Neural cell (in vitro differentiated cells): ENCODE results near the gene NRG2. TPM values are rescaled to one million over a fixed set of nuclear protein-coding genes. Genes with fewer than 3 reads are reported as not detected.

Source experiments
- H2AFZ ChIP-seq: fragments of 200-600, 300-800 bp; sonication (generic), shearing (Covaris generic); 2 replicates; pipeline ENCODE4 v1.6.0; 2014; ENCODE audit warnings: low read depth, mild to moderate bottlenecking, antibody characterized with exemption, low read length, moderate library complexity
- H3F3A ChIP-seq: fragments of 200-600 bp; shearing (Covaris generic); 2 replicates; pipeline ENCODE4 v1.6.1; 2016; ENCODE audit warnings: mild to moderate bottlenecking, moderate library complexity, mixed read lengths, antibody characterized with exemption, low read length; ENCODE audit not compliant: insufficient read depth, poor library complexity, severe bottlenecking
- H3K27ac ChIP-seq: fragments of 200-600, 300-800 bp; sonication (generic), shearing (Covaris generic); 2 replicates; pipeline ENCODE4 v1.5.1; 2014; ENCODE audit warnings: mild to moderate bottlenecking, low read length, moderate library complexity
- H3K27me3 ChIP-seq: fragments of 300-800, 200-600 bp; sonication (generic), shearing (Covaris generic); 2 replicates; pipeline ENCODE4 v1.6.0; 2014; ENCODE audit warnings: mild to moderate bottlenecking, low read depth, low read length, moderate library complexity; ENCODE audit not compliant: insufficient read depth
- H3K36me3 ChIP-seq: fragments of 300-800, 200-600 bp; sonication (generic), shearing (Covaris generic); 2 replicates; pipeline ENCODE4 v1.5.1; 2014; ENCODE audit warnings: mild to moderate bottlenecking, antibody characterized with exemption, low read length, moderate library complexity; ENCODE audit not compliant: insufficient read depth
- H3K4me2 ChIP-seq: fragments of 300-800, 200-600 bp; sonication (generic), shearing (Covaris generic); 2 replicates; pipeline ENCODE4 v1.6.0; 2014; ENCODE audit warnings: mild to moderate bottlenecking, low read length
- H3K4me3 ChIP-seq: fragments of 300-800, 200-600 bp; sonication (generic), shearing (Covaris generic); 2 replicates; pipeline ENCODE4 v1.5.1; 2014; ENCODE audit warnings: mild to moderate bottlenecking, low read length, moderate library complexity
- H3K79me2 ChIP-seq: fragments of 200-600 bp; shearing (Covaris generic); replicated peaks from 2 replicates; pipeline ENCODE4 v1.6.0; 2014; ENCODE audit warnings: mild to moderate bottlenecking, low read length, moderate library complexity; ENCODE audit not compliant: insufficient read depth
- H3K9ac ChIP-seq: fragments of 300-800, 200-600 bp; sonication (generic), shearing (Covaris generic); 2 replicates; pipeline ENCODE4 v1.6.1; 2016; ENCODE audit warnings: mild to moderate bottlenecking, low read length, mixed read lengths
- H3K9me2 ChIP-seq: fragments of 200-600 bp; shearing (Covaris generic); 2 replicates; pipeline ENCODE4 v1.6.1; 2016; ENCODE audit warnings: mild to moderate bottlenecking, low read length, mixed read lengths; ENCODE audit not compliant: insufficient read depth
- H3K9me3 ChIP-seq: fragments of 200-600, 300-800 bp; sonication (generic), shearing (Covaris generic); 2 replicates; pipeline ENCODE4 v1.6.1; 2016; ENCODE audit warnings: mild to moderate bottlenecking, mixed run types, low read length, moderate library complexity, mixed read lengths
- H4K20me1 ChIP-seq: fragments of 200-600 bp; shearing (Covaris generic); 2 replicates; pipeline ENCODE4 v1.6.1; 2016; ENCODE audit warnings: mild to moderate bottlenecking, mixed run types; ENCODE audit not compliant: insufficient read depth
- EP300 ChIP-seq: fragments of 450-650 bp; conservative IDR thresholded peaks from 2 replicates; pipeline ENCODE4 v1.6.1; 2014; ENCODE audit warnings: antibody characterized with exemption, mild to moderate bottlenecking, moderate library complexity; ENCODE audit not compliant: poor library complexity, severe bottlenecking
- EZH2 ChIP-seq: fragments of 200-600, 300-800 bp; shearing (Covaris generic), sonication (generic); IDR thresholded peaks from 2 replicates; pipeline ENCODE4 v1.6.1; 2014; ENCODE audit warnings: antibody characterized with exemption, low read length, borderline replicate concordance, mild to moderate bottlenecking; ENCODE audit not compliant: insufficient read depth, poor library complexity, severe bottlenecking
- MXI1 ChIP-seq: fragments of 450-650 bp; conservative IDR thresholded peaks from 2 replicates; pipeline ENCODE4 v1.6.1; 2014; ENCODE audit warnings: antibody characterized with exemption, mild to moderate bottlenecking; ENCODE audit not compliant: poor library complexity, severe bottlenecking
- POLR2AphosphoS5 ChIP-seq: IDR thresholded peaks from 2 replicates; pipeline ENCODE4 v1.6.1; 2012
- RAD21 ChIP-seq: fragments of 450-650 bp; conservative IDR thresholded peaks from 2 replicates; pipeline ENCODE4 v1.6.1; 2014; ENCODE audit warnings: antibody characterized with exemption, mild to moderate bottlenecking, moderate library complexity
- SMC3 ChIP-seq: fragments of 450-650 bp; conservative IDR thresholded peaks from 2 replicates; pipeline ENCODE4 v1.6.1; 2014; ENCODE audit warnings: antibody characterized with exemption, mild to moderate bottlenecking, moderate library complexity; ENCODE audit not compliant: poor library complexity
- TAF1 ChIP-seq: IDR thresholded peaks from 2 replicates; pipeline ENCODE4 v1.6.1; 2012; ENCODE audit warnings: low read depth
- polyA plus RNA-seq: library from polyadenylated mRNA; depleted of rRNA; stranded (reverse); fragments of >200 nt; gene quantifications from 2 replicates; pipeline ENCODE4 v1.2.3, GENCODE V29; 2014
- TF ChIP-seq, protein P1 (sequence below): fragments of 450-650 bp; IDR thresholded peaks from 2 replicates; pipeline ENCODE4 v1.5.1; 2014; ENCODE audit warnings: antibody characterized with exemption, mild to moderate bottlenecking, moderate library complexity; ENCODE audit not compliant: poor library complexity, severe bottlenecking
- TF ChIP-seq, protein P2 (sequence below): IDR thresholded peaks from 2 replicates; pipeline ENCODE4 v1.6.1; 2012; ENCODE audit warnings: borderline replicate concordance

The NRG2 gene
- polyA plus RNA-seq, 1 donor from 2014 or later: 5.4 TPM

DNA sequence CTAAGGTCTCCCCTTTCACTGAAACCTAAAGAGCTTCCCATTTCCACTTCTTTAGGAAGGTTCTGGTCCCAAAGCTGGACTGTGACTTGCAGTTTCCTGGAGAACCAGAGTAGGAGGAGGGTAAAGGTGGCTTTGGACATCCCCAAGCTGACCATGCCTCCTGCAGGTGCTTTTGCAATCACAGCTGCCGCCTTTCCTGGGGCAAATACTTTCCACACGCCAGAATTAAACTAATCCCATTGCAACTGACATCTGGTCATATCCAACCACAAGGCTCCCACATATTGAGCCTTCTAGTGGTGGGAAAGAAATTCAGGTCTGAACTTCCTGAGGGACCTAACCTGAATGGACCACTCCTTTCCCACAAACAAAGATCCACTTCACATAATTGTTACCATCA, 92.7 kb downstream of the NRG2 start:
- H3K27ac ChIP-seq: no peak overlapping the region
- no peaks in the 10 kb centered on the region for H3K36me3 ChIP-seq
- H3K4me3 ChIP-seq: no peak overlapping the region
- no peaks in the 10 kb centered on the region for H3F3A ChIP-seq
- H3K9me2 ChIP-seq: no peaks in the 10 kb centered on the region
- no peaks in the 10 kb centered on the region for H3K79me2 ChIP-seq
- no peaks in the 10 kb centered on the region for H3K27me3 ChIP-seq
- no peak overlapping the region for H2AFZ ChIP-seq
- TF ChIP-seq POLR2AphosphoS5 (no peak), EP300 (no peak), TAF1 (no peak), RAD21 (no peak), MXI1 (no peak), EZH2 (no peak), SMC3 (no peak)
- TF ChIP-seq, protein P1, sequence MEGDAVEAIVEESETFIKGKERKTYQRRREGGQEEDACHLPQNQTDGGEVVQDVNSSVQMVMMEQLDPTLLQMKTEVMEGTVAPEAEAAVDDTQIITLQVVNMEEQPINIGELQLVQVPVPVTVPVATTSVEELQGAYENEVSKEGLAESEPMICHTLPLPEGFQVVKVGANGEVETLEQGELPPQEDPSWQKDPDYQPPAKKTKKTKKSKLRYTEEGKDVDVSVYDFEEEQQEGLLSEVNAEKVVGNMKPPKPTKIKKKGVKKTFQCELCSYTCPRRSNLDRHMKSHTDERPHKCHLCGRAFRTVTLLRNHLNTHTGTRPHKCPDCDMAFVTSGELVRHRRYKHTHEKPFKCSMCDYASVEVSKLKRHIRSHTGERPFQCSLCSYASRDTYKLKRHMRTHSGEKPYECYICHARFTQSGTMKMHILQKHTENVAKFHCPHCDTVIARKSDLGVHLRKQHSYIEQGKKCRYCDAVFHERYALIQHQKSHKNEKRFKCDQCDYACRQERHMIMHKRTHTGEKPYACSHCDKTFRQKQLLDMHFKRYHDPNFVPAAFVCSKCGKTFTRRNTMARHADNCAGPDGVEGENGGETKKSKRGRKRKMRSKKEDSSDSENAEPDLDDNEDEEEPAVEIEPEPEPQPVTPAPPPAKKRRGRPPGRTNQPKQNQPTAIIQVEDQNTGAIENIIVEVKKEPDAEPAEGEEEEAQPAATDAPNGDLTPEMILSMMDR: no peak
- TF ChIP-seq, protein P2, sequence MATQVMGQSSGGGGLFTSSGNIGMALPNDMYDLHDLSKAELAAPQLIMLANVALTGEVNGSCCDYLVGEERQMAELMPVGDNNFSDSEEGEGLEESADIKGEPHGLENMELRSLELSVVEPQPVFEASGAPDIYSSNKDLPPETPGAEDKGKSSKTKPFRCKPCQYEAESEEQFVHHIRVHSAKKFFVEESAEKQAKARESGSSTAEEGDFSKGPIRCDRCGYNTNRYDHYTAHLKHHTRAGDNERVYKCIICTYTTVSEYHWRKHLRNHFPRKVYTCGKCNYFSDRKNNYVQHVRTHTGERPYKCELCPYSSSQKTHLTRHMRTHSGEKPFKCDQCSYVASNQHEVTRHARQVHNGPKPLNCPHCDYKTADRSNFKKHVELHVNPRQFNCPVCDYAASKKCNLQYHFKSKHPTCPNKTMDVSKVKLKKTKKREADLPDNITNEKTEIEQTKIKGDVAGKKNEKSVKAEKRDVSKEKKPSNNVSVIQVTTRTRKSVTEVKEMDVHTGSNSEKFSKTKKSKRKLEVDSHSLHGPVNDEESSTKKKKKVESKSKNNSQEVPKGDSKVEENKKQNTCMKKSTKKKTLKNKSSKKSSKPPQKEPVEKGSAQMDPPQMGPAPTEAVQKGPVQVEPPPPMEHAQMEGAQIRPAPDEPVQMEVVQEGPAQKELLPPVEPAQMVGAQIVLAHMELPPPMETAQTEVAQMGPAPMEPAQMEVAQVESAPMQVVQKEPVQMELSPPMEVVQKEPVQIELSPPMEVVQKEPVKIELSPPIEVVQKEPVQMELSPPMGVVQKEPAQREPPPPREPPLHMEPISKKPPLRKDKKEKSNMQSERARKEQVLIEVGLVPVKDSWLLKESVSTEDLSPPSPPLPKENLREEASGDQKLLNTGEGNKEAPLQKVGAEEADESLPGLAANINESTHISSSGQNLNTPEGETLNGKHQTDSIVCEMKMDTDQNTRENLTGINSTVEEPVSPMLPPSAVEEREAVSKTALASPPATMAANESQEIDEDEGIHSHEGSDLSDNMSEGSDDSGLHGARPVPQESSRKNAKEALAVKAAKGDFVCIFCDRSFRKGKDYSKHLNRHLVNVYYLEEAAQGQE: no peak
- H3K4me2 ChIP-seq: no peak overlapping the region
- no peak overlapping the region for H3K9ac ChIP-seq
- H3K9me3 ChIP-seq: no peaks in the 10 kb centered on the region
- no peaks in the 10 kb centered on the region for H4K20me1 ChIP-seq

GRCh38 chr5:139949710-139950109, 93.4 kb downstream of the NRG2 start:
- no peak overlapping the region for H2AFZ ChIP-seq
- H3K79me2 ChIP-seq: no peaks in the 10 kb centered on the region
- TF ChIP-seq, protein P2: no peak
- TF ChIP-seq SMC3: no peak
- TF ChIP-seq, protein P1: no peak
- no peak for TF ChIP-seq TAF1
- TF ChIP-seq POLR2AphosphoS5: no peak
- TF ChIP-seq EZH2: no peak
- TF ChIP-seq RAD21: no peak
- TF ChIP-seq MXI1: no peak
- no peak for TF ChIP-seq EP300
- no peaks in the 10 kb centered on the region for H3K9me2 ChIP-seq
- H3K4me3 ChIP-seq: no peak overlapping the region
- no peaks in the 10 kb centered on the region for H3K9me3 ChIP-seq
- no peaks in the 10 kb centered on the region for H3K36me3 ChIP-seq
- H3F3A ChIP-seq: no peaks in the 10 kb centered on the region
- H3K9ac ChIP-seq: no peak overlapping the region
- H3K27ac ChIP-seq: no peak overlapping the region
- H4K20me1 ChIP-seq: no peaks in the 10 kb centered on the region
- H3K4me2 ChIP-seq: no peak overlapping the region
- no peaks in the 10 kb centered on the region for H3K27me3 ChIP-seq
